GM19025 (cell line): ENCODE results near the gene NELL2.
"Not testable (repeated sequence)": the region's sequence is repeated elsewhere in the genome, so short reads cannot be mapped to it uniquely, and the experiment has no call there.

Experiments used
- ATAC-seq: cut with Tn5 transposase; IDR thresholded peaks from one replicate; pipeline ENCODE4 v1.9.1; 2021; ENCODE audit warnings: mild to moderate bottlenecking, low read depth, moderate library complexity; ENCODE audit not compliant: unreplicated experiment

NELL2 gene

DNA sequence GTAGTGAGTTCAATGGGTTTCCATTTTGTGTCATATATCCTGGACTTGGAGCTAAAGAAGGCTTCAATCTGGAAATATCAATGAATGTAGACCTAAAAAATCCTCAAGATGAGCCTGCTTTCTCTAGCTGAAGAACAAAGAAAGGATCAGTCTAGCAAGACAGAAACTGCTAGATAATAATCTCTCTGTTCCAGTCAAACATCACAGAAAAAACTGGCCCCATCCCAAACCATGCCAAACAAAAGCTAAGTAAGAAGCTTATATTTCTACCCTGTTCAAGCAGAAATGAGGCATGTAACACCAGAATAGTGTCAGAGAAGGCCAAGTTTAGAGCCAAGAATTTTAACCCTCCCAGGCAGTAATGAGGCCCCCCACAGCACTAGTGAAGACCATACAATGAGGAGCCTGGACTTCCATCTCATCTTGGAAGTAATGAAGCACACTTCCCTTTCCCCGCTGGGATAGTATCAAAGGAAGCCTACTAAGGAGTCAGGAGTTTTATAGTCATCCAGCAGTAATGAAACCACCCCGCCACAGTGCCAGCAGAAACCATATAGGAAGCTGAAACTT, 95.8 kb downstream of the NELL2 start:
- ATAC-seq: no peak

DNA sequence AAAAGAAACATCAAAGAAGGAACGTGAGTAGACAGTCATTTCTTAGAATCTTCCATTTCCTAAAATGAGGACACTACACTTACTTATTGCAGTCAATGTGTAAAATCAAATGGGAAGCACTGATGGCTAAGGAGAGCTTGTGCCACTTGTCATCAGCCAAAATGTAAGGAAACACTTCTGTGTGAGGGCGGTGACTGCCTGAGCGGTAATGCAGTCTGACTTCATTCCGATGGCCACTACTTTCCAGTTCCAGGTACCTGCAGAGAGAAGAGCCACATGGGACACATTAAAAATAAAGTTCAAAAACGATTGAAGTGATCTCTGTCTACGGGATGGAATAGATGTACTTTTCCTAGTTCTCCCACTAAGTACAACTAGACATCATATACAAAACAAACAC, 96.3 kb downstream of the NELL2 start:
- ATAC-seq: no peak

DNA sequence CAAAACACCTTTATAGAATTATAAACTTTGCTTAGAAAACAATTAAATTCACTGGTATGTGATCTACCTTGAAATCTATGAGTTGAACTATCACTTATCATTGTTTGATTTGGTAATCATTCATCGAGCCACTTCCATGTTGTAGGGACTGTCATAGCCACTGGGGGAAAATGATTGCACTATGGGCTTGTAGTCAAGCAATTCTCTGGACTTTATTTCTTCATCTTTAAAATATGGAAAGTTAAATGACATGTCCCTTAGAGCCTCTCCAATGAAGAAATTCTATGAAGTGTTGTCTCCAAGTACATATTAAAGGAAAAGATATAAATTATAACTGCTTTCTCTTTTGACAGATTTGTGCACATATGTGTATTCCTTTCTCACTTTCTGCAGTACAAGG, 97.3 kb downstream of the NELL2 start:
- no peak for ATAC-seq

DNA sequence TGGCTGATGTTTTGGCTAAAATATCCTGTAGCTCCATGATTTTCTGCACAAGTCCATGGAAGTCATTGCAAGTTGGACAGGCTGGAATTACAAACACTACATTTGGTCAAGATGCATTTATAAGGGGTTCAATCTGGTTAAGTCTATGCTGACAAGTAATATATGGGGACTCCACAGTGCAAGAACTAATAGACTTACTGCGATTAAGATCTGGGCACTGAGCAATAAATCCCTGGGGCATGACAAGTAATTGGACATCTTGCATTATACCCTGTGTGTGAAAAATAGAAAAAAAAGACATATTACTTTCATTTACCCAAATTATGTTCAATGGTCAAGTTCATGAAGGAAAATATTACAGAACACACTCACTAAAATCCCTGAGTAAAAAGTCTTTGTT, 99.1 kb downstream of the NELL2 start:
- ATAC-seq: no peak

DNA sequence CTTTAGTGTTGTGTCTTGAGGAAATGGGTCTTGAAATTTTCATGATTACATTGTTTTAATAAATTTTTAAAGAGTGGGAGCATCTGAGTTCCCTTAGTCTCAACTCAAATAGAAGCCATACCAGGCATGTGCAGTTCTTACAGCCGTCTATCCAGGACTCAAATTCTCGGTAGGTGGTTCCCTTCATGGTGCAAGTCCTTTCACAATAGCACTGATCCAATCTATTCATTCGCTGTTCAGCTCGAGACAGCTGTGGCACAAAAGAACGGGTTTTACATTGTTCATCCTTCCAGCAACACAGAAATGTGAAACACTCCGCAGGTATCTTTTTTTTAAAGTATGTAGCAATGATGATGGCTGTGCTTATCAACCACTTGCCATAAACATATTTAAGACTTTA, 100.2 kb downstream of the NELL2 start:
- no peak for ATAC-seq

DNA sequence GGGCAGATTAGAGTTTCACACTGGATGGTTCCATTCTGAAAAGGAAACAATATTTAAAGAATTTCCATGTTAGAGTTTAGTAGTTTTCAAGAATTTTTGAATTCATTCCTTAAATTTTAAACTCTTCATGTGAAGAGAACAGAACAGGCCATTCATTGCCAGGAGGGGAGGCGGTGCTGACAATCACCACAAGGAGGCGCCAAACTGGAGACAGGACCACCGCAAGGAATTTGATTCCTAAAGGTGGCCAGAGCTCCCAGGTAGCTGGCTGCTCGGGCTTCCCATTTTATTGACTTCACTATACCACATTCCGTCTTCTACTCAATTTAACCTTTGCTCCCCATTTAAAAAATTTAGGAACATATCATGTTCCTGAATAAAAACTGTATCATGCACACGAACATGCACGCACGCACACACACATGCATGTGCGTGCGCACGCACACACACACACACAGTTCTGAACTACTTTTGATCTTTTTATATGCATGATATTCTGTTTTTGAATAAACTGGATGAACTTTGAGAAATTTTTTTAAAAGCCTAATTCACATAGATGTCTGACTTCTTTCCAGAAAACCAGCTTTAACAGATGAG, 101.2 kb downstream of the NELL2 start:
- no peak for ATAC-seq

DNA sequence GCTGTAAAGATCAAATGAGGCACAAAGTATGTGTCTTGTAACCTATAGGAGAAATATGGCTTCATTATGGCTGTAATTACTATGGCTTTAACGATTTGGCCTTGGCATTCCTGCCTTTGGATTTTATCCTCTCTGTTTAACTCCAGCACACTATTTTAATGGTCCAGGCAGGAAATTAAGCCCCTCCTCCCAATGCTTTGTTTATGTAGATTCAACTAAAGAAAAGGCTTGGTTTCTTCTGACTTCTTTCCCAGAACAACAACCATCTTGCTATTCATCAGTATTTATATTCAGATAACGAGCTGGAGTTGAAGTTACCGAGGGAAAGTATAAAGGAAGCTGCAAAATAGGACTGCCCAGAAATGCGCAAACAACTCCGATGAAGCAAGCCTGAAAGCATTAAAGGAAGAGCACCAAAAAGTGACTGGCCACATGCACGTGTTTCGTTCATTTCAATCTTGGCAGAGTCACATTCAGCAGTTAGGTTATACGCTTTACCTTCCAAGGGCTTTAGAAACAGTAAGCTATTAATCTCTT, 104.6 kb downstream of the NELL2 start:
- ATAC-seq: no peak

DNA sequence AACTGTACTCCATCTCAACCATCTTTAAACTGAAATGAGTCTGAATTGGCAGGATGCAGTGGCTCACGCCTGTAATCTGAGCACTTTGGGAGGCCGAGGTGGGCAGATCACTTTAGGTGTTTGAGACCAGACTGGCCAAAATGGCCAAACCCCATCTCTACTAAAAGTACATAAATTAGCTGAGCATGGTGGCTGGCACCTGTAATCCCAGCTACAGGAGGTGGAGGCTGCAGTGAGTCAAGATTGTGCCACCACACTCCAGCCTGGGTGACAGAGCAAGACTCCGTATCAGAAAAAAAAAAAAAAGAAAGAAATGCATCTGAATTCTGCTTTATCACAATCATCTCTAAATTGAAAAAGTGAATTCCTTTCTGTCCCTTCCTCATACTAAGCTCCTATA, 110.3 kb downstream of the NELL2 start:
- no peak for ATAC-seq

DNA sequence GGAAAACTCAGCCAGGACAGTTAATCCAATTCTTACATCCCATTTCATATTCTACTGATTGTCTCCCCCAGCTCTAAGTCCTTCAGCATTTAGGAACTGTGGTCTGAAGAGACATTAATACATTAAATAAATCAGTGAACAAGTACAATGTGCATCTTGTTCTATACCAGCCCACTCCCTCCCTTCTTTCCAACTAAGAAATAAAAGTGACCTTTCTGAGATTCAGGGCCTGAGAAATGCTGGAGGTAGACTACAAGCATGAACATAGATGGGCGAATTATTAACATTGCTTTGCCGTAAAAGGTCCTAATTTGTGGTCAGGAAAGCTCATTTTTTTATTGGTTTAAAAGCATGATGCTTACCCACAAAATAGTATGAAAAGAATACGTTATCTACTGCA, 113.1 kb downstream of the NELL2 start:
- no peak for ATAC-seq

DNA sequence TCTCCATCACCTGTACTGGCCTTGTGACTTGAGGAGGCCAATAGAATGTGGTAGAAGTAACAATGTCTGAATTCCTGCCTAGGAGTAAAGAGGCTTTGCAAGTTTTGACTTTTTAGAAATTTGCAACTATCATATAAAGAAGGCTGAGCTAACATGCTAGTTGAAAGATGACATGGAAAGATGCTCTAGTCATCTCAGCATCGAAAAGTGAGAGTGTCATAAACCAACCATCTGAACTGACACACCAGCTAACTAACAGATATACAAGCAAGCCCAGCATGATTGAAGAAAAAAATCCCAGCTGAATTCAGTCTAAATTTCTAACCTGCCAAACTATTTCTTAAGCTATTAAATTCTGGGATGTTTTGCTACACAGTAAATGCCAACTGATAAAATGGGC, 116.8 kb downstream of the NELL2 start:
- ATAC-seq: no peak

DNA sequence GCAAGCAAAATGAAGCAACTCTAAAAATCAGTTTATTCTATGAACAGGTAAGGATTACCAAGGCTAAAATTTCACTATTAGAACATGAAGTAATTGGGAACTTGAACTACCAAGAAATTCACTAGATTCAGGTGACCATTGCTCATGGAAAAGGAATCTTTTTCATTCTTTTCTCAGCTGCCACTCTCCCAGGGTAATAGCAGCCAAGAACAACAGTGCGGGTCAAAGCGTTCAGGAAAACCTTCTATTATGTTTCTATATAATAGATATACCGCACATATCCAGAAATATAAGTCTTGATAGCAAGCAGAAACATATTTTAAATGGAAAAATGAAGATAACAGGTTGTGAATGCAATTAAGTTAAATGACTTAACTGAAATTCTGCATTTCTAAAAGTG, 125.6 kb downstream of the NELL2 start:
- no peak for ATAC-seq

DNA sequence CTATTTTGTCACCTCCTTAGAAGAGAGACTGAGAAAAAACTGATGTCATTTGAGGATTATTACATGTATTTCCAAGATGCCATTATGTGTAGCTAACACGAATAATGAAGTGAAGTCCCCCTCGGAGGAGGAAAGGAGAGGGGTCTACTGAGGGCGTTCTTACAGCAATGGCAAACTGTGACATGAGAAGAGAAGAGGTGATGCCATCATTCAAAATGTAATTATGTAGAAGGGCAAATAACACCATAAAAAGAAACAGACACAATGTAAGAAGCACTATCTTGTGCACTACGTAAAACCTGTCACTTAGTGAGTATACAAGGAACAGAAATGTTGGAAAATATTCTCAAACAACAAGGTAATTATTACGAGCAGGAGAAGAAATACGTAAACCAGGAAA, 126.5 kb downstream of the NELL2 start:
- ATAC-seq: no peak

DNA sequence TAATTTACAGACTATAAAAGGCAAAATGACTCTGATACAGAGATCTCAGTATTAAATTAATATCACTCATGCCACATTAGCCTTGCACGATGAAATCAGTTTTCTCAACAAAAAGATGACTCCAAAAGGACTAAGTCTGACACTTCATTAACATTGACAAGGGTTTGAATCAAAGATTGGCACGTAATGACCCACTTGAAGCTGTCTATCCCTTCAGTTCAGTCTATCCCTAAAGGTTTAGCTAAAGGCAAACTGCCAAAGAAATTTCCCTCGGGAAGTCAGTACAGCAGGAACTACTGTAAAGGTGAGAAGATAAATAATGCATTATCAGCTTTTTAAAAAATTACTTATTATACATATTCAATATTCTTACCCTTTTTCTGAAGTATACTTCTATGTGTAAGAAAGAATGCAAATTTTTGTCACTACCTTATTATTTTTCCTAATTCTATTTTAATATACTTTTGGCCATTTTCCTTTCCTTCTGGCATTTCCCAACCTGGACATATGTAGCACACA, 127.1 kb downstream of the NELL2 start:
- ATAC-seq: no peak

DNA sequence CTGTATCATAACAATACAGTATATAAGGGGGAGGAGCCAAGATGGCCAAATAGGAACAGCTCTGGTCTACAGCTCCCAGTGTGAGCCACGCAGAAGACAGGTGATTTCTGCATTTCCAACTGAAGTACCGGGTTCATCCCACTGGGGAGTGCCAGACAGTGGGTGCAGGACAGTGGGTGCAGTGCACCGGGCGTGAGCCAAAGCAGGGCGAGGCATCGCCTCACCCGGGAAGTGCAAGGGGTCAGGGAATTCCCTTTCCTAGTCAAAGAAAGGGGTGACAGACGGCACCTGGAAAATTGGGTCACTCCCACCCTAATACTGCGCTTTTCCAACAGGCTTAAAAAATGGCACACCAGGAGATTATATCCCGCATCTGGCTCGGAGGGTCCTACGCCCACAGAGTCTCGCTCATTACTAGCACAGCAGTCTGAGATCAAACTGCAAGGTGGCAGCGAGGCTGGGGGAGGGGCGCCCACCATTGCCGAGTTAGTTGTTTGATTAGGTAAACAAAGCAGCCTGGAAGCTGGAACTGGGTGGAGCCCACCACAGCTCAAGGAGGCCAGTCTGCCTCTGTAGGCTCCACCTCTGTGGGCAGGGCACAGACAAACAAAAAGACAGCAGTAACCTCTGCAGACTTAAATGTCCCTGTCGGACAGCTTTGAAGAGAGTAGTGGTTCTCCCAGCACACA, 134.7 kb downstream of the NELL2 start:
- not testable (repeated sequence) for ATAC-seq

DNA sequence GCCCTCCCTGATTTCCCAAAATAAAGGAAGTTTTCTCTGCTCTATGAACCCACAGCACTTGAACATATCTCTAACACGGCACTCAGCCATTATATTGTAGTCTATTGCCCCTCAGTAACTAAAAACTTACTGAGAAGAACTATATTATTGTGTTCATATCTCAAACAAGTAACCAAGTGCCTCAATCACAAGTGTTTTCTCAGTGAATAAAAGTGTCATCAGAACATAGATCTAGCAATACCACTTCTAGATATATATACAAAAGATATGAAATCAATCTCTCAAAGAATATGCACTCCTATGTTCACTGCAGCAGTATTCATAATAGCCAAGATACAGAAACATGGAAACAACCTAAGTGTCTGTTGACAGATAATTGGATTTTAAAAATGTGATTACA, 138.1 kb downstream of the NELL2 start:
- ATAC-seq: no peak

DNA sequence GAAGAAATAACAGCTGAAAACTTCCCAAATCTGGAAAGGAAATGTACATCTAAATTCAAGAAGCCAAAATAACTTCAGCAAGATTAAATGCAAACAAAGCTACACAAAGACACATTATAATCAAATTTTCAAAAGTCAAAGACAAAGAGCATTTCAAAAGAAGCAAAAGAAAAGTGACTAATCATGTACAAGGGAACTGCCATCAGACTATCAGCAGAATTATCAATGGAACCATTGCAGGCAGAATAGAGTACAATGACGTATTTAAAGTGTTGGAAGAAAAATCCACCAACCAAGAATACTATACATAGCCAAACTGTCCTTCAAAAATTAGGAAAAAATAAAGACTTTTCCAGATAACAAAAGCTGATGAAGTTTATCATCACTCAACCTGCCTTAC, 147.5 kb downstream of the NELL2 start:
- ATAC-seq: no peak

DNA sequence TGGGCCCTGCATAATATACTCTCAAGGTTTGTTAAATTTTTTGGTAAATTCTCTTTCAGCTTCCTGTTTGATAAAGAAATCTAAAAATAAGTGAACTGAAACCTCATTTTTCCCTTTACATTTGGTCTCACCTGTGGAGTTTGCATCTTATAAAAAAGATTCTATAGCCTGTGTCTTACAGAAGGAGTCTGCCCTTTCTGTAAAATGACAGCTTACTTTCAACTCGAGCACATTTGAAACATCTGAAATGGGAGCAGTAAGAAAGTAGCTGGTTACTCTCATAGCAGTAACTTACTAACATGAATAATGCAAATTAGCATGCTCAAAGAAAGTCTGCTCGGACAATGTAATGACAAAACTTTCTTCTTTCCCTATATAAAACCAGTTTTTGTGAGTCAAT, 155.8 kb downstream of the NELL2 start:
- no peak for ATAC-seq

DNA sequence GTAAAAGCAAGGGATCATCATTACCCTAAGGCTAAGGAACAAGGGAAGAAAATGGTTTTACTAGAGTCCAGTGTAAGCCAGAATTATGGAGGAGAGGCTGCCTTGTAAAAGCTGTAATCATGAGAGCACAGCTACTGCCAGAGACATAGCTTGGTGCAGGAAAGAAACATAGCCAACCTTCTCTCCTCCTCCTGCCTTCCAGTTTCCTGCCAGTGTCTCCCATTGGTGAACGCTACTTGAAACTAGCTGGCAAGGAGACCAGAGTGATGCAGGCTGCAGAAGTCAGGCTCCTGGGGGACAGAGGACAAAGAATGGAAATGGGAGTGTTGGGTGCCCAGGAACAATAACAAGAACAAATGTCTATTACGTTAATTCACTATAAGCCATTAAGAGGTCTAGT, 158.5 kb downstream of the NELL2 start:
- no peak for ATAC-seq

DNA sequence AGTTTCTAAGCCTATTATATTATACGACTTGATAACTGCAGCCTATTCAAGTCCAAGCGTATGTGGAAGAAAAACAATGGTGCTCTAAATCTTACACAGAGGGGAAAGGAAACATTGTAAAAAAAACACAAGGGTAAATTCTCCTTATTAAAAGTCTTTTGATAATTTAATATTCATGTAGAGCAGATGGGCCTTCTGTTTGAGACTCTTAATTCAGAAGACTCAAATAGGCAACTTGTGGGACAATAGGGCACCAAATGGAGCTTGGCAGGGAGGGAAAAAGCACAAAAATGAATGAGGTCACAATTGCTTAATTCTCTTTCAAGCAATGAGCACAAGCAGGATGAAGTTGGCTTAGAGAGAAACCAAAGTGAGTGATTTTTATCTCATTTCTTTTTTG, 159.4 kb downstream of the NELL2 start:
- no peak for ATAC-seq

DNA sequence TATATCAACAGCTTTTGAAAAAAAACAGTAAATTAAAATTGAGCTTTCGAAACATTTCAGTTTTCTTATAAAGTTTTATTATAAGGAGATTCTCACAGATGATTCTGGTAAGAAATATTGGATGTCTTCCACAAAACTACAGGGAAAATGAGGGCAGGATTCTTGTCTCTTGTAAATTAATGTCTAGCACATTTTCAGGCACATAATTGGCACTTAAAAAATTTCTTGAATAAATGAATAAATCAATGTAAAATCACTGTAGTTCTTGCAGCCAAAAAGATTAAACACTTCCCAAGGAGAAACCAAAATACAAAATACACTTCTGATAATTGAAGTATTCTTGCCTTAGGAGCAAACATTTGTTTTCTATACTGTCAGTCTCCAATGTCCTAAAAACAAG, 164.4 kb downstream of the NELL2 start:
- no peak for ATAC-seq

DNA sequence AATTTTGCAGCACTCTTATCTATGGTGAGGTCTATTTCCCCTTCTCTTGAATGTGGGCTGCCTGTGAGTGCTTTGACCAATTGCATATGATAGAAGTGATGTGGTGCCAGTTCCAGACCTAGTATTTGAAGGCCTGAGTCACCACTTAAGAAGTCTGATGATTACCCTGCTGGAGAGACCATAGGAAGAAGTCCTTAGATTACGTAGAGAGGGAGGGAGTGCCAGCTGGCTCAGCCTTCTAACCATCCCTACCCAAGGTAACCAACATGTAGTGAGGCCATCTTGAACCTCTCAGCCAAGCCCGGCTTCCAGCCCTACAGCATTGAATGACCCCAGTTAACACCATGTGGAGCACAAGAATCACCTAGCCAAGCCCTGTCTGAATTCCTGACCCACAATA, 166.9 kb downstream of the NELL2 start:
- no peak for ATAC-seq

DNA sequence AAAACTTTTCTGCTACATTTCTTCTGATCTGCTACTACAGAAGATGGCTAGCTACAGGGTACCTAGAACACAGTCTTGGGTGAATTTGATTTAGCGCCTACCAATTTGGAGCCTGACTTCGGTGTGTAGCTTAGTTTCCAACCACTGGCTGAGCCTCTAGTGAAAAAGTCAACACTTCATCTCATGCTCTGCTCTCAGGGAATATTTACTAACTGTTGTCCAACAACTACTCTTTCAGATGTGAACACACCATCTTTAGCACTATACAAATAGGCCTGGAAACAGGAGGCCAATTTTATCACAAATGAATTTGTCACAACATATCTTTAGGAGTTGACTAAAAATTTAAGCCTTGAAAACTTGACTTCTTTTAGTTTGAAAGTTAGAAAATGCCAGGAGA, 167.9 kb downstream of the NELL2 start:
- ATAC-seq: no peak
